Activated CD8-positive, alpha-beta memory T cell treated with anti-CD3 and anti-CD28 coated beads, Interleukin-2, amount 10 ng/mL, durations not matched to agents 7 days and 5 days (primary cell): ENCODE data around the gene SLC37A1. TPM values are rescaled to one million over a fixed set of nuclear protein-coding genes. Genes with fewer than 3 reads are reported as not detected.

ENCODE experiments used
- ATAC-seq: fragments of 150-1000 bp; cut with Tn5 transposase; one replicate; pipeline ENCODE4 v1.10.0; 2021; ENCODE audit warnings: moderate library complexity
- CTCF ChIA-PET: fragments of 350-600 bp; sonication (Branson Sonifier 250); formaldehyde crosslinking; loops from one replicate; lab custom pipeline; 2021; ENCODE audit warnings: antibody characterized with exemption; lab: Charles Lee
- DNase-seq: peaks from one replicate; pipeline ENCODE4 v3.0.0-alpha.2; 2020
- H3K27ac Mint-ChIP-seq: one replicate; pipeline ENCODE4 v1.8.0; 2021; ENCODE audit warnings: mild to moderate bottlenecking, mixed read lengths
- H3K27me3 Mint-ChIP-seq: one replicate; pipeline ENCODE4 v1.8.0; 2021; ENCODE audit warnings: mixed read lengths
- H3K36me3 Mint-ChIP-seq: one replicate; pipeline ENCODE4 v1.8.0; 2021; ENCODE audit warnings: mild to moderate bottlenecking, mixed read lengths
- H3K4me1 Mint-ChIP-seq: one replicate; pipeline ENCODE4 v1.8.0; 2021; ENCODE audit warnings: mixed read lengths
- H3K4me3 Mint-ChIP-seq: one replicate; pipeline ENCODE4 v1.8.0; 2021; ENCODE audit warnings: mild to moderate bottlenecking, moderate library complexity, mixed read lengths
- H3K9me3 Mint-ChIP-seq: one replicate; pipeline ENCODE4 v1.8.0; 2022; ENCODE audit warnings: low read depth, mixed read lengths
- total RNA-seq, 2 experiments: library from RNA; stranded (reverse); gene quantifications; one replicate each; pipeline ENCODE4 v1.2.3, GENCODE V29; 2021

The SLC37A1 gene
- total RNA-seq, 2 experiments from 2014 or later, result 14.0 to 14.8 TPM

DNA sequence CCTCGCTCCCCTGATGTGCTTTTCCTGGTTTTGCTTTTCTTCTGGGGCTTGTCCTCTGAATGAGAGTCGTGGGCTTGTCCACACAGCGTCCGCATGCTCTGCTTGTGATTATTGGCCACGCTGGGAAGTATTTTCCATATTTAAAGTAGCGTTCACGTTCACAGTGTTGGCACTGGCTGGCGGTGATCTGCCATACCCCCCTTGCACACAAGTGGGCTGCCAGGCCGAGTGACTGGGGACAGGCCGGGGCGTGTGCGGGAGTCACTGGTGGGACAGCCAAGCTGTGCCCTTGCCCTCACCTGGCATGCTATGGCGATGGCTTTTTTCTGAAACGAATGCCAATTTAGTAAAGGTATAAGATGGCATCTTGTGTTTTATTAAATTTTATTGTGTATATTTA, 32.8 kb downstream of the SLC37A1 start:
- no peaks in the 10 kb centered on the region for H3K9me3 Mint-ChIP-seq
- peaks cover 13% of the 10 kb centered on the region for H3K4me1 Mint-ChIP-seq
- H3K27ac Mint-ChIP-seq, result no peak overlapping the region
- CTCF ChIA-PET, result no interaction called here
- no peaks in the 10 kb centered on the region for H3K27me3 Mint-ChIP-seq
- ATAC-seq (no peak), DNase-seq (no peak)
- H3K4me3 Mint-ChIP-seq, result no peak overlapping the region
- H3K36me3 Mint-ChIP-seq, result peaks cover 2% of the 10 kb centered on the region

DNA sequence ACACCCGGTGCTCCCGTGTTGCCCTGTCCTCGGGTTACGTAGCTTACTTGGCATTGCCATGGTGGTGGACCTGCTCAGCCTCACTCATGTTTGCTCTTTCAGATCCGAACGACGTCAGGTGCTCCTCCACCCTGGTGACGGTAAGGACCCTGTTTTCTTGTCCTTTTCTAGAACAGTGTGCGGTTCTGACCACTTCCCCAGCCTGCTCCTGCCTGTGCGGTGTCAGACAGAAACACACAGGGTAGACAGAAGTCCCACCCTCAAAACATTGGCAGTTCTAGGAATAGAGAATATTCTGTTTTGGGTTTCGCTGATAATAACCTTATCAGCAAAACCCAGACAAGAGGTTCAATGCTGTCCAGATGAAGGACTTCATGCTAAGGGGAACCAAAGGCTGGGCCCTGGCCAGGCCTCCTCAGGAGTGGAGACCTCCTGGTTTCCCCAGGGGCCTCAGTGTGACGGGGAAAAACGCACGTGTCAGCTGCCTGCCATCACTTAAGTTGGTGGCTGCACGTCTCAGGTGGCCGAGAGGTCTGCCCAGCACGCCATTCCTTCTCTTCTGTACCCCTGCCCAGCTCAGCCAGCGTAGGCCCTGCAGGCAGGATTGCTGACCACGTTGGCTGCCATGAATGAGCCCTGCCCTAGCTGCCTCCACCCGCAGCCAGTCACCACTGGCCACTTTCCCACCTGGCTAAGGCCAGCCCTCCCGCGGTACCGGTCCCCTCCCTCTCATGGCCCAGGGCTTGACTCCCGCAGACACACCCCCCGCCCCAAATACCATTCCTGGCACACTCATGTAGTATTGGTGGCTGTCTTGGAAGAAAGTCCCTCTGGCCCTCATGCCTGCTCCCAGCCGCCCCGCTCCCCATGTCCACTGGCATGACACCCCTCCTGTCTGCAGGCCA, 33.6 kb downstream of the SLC37A1 start:
- H3K4me3 Mint-ChIP-seq, result no peak overlapping the region
- H3K4me1 Mint-ChIP-seq, result peaks cover 13% of the 10 kb centered on the region
- DNase-seq (no peak), ATAC-seq (no peak)
- no peaks in the 10 kb centered on the region for H3K9me3 Mint-ChIP-seq
- peaks cover 2% of the 10 kb centered on the region for H3K36me3 Mint-ChIP-seq
- H3K27me3 Mint-ChIP-seq, result no peaks in the 10 kb centered on the region
- no peak overlapping the region for H3K27ac Mint-ChIP-seq
- CTCF ChIA-PET, result no interaction called here

DNA sequence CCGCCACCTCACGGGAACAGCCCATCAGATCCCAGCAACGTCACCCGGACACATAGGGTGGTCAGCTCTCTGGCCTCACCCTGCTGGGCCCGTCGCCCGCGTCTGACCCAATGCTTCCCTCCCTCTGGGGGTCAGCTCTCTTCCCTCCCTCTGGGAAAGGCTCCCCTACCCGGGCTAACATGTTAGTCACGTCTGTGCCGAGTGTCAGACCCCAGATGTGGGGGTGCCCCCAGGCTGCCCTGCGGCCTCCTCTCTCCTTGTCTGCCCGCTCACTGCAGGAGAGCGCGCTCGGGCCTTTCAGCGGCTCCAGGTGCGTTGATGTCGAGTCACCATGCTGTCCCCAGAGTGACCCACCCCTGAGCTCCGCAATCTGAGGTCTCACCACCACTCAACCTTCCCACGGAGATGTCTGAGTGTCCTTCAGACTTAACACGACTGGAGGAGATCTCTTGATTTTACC, 34.3 kb downstream of the SLC37A1 start:
- H3K4me1 Mint-ChIP-seq, result peaks cover 13% of the 10 kb centered on the region
- H3K4me3 Mint-ChIP-seq, result no peak overlapping the region
- H3K9me3 Mint-ChIP-seq, result no peaks in the 10 kb centered on the region
- H3K36me3 Mint-ChIP-seq, result peaks cover 2% of the 10 kb centered on the region
- no peak for ATAC-seq
- H3K27me3 Mint-ChIP-seq, result no peaks in the 10 kb centered on the region
- no peak overlapping the region for H3K27ac Mint-ChIP-seq
- DNase-seq, result no peak
- CTCF ChIA-PET, result no interaction called here

DNA sequence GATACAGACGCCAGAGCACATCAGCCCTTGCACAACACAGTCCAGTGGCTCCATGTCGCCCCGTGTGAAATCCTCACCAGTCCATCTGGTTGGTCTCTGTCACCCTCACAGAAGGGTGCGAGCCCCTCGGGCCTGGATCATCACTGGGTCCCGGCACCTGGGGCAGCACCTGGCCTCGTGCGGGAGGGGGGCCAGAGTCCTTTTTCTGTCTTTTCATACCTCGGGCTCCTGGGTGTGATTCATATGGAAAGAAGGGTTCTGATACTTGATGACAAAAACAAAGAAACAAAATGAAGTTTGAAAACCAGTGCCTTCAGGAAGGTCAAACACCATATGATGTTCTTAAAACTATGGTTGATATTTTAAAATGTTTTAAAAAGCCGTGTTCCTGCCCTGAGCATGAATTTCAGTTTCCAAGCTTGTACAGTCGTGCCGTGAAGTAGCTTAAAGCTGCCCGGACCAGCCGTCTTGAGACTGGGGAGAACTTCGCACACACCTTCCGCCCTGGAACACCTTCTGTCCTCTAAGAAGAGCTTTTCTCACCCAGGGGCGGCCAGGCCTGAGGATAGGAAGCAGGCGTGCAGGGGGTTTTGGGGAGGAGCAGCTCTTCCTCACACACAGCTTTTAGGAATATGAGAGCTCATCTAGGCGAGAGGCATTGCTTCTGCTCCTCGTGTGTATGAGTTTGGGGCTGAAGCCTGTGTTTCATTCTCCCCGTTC, 35.2 kb downstream of the SLC37A1 start:
- ATAC-seq (no peak), DNase-seq (no peak)
- Mint-ChIP-seq H3K4me1 (peaks cover 13% of the 10 kb centered on the region), H3K9me3 (no peaks in the 10 kb centered on the region), H3K36me3 (peaks cover 2% of the 10 kb centered on the region), H3K27ac (no peak overlapping the region), H3K4me3 (no peak overlapping the region), H3K27me3 (no peaks in the 10 kb centered on the region)
- CTCF ChIA-PET, result no interaction called here

DNA sequence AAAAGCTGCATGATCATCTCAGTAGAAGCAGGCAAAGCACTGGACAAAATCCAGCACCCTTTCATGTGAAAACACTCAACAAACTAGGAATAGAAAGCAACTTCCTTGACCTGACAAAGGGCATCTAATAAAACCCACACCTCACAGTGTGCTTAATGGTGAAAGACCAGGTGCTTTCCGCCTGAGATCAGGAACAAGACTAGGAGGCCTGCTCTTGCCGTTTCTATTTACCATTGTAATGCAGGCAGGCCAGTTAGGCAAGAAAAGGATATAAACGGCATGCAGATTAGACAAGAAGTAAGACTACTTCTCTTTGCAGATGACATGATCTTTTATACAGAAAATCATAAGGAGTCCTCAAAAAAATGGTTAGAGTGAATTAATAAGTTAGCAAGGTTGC, 37.2 kb downstream of the SLC37A1 start:
- Mint-ChIP-seq H3K27me3 (no peaks in the 10 kb centered on the region), H3K27ac (no peak overlapping the region), H3K4me1 (peaks cover 8% of the 10 kb centered on the region), H3K36me3 (peaks cover 2% of the 10 kb centered on the region), H3K4me3 (no peak overlapping the region), H3K9me3 (no peaks in the 10 kb centered on the region)
- no peak for ATAC-seq
- no peak for DNase-seq
- CTCF ChIA-PET, result interaction anchor here (0.9 kb wide), 1 partner anchor 11 kb away, joined by 3 read pairs; no protein-coding TSS in a partner anchor

DNA sequence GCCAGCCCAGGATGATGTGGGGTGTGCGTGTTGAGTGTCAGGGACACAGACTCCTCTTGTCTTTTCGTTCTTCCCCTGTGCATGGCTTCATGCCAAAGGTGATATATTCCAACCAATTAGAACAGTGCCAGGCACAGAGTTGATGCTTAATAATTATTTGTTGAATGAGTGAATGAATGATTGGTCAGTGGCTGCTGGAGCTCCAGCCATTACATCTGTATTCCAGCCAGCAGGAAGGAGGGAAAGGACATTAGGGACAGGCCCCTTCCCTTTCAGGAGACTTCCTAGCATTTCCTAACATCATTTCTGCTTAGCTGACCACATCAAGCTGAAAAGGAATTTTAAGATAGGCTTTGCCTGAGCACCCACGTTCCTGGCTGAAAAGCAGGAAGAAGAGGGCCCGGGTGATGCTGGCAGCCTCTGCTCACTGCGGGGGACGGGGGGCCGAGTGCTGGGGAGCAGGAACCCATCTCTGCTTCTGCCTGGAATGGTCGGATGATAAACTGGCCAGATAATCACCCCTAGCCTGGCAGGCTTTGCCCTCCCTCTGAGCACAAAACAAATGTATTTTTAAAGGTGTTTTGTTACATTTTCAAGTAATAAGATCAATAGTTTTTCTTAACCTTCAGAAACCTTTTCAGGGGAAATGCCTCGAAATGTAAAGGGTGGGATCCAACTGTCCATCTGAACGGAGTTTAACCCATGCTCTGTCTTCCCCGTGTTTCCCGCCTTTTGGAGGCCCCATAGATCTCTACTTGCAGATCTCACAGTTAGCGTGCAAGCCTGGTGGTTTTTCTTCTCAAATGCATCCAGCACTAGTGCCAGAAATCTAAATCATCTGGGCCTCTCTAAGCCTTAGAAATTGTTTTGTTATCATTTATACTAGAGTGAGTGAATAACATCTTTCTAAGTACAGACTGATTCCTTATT, 39.0 kb downstream of the SLC37A1 start:
- ATAC-seq (no peak), DNase-seq (no peak)
- Mint-ChIP-seq H3K4me1 (peaks cover 8% of the 10 kb centered on the region), H3K9me3 (no peaks in the 10 kb centered on the region), H3K36me3 (peaks cover 2% of the 10 kb centered on the region), H3K27me3 (no peaks in the 10 kb centered on the region), H3K4me3 (no peak overlapping the region), H3K27ac (no peak overlapping the region)
- CTCF ChIA-PET, result no interaction called here

DNA sequence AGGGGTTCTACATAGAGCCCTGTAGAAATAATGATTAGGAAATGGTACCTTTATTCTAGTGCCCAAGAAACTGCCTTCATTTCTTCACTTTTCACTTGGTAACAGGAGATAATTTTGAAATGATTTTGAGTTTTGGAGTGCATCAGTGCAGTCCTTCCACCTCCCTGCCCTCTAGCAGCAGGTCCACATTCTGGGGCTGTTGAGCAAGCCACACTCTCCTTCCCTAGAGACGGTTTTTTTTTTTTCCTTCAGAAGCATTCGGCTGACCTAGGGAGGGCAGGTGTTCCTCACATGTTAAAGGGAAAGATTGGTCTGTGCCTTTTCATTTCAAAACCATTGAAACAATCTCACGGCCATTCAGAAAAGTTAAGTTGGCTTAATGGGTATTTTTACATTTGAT, 39.8 kb downstream of the SLC37A1 start:
- ATAC-seq, result no peak
- CTCF ChIA-PET, result no interaction called here
- Mint-ChIP-seq H3K27me3 (no peaks in the 10 kb centered on the region), H3K4me1 (peaks cover 6% of the 10 kb centered on the region), H3K36me3 (peaks cover 1% of the 10 kb centered on the region), H3K9me3 (no peaks in the 10 kb centered on the region), H3K27ac (no peak overlapping the region), H3K4me3 (no peak overlapping the region)
- DNase-seq, result no peak

DNA sequence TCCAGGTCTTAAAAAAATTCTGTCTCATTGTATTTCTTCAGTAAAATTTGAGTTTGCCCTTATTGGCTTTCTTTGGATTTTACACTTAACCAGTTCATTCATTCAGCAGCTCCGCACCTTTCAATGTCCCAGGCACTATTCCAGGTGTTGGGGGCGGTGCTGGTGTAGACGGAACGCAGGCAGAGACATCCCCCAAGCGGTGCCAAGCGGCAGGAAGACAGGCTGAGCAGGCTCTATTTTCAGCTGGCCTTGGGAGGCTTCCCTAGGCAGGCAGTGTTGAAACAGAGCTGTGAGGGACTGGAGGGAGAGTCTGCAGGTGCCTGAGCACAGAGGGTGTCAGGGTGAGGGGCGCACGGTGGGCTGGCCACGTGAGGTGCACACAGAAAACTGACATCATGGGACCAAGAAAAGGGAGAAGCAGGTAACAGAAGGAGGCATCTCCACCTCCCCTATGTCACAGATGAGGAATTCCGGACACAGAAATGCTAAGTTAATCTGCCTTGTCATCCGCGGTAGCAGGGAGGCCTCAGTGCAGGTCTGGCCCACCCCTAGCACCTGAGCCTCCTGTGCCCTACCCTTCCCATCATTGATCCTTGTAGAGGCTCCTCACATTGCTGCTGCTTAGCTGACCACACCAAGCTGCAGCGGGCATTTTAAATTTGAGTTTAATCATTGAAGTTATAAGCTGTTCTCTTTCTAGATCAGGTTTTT, 40.8 kb downstream of the SLC37A1 start:
- no peaks in the 10 kb centered on the region for H3K4me1 Mint-ChIP-seq
- H3K4me3 Mint-ChIP-seq, result no peak overlapping the region
- no peaks in the 10 kb centered on the region for H3K36me3 Mint-ChIP-seq
- no peaks in the 10 kb centered on the region for H3K9me3 Mint-ChIP-seq
- no peak overlapping the region for H3K27ac Mint-ChIP-seq
- CTCF ChIA-PET, result no interaction called here
- H3K27me3 Mint-ChIP-seq, result no peaks in the 10 kb centered on the region
- DNase-seq (no peak), ATAC-seq (no peak)

DNA sequence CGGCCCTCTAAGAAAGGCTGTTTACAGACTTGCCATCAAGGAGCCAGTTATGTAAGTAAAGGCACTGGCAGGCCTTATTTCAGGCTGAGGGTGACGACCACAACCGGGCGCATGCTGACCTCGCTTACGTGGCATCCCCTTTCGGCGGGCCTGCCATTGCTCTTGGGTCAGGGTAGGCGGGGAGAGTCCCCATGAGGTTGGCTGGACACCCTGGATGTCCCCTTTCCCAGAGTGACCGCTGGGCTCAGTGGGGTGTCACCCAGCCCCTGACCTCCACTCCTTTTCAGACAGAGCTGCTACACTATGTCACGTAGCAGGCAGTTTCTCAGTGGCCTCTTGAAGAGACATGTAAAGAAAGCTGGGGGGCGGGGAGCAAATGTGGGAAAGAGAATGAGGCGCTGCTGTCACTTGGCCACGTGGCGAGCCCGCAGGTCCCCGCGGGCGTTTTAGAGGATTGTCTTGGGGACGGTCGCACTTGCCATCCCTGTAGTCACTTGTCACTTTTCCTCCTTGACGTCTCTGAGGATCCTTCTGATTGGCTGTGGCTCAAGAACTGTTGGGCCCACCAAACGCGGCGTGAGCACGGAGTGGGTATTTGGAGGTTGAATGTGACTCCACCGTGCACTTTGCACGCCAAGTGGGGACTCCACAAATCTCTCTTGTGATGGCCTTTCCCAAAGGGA, 42.2 kb downstream of the SLC37A1 start:
- H3K27me3 Mint-ChIP-seq, result no peaks in the 10 kb centered on the region
- ATAC-seq, result no peak
- no peak for DNase-seq
- no peaks in the 10 kb centered on the region for H3K4me1 Mint-ChIP-seq
- H3K4me3 Mint-ChIP-seq, result no peak overlapping the region
- no peak overlapping the region for H3K27ac Mint-ChIP-seq
- no peaks in the 10 kb centered on the region for H3K9me3 Mint-ChIP-seq
- CTCF ChIA-PET, result no interaction called here
- no peaks in the 10 kb centered on the region for H3K36me3 Mint-ChIP-seq

DNA sequence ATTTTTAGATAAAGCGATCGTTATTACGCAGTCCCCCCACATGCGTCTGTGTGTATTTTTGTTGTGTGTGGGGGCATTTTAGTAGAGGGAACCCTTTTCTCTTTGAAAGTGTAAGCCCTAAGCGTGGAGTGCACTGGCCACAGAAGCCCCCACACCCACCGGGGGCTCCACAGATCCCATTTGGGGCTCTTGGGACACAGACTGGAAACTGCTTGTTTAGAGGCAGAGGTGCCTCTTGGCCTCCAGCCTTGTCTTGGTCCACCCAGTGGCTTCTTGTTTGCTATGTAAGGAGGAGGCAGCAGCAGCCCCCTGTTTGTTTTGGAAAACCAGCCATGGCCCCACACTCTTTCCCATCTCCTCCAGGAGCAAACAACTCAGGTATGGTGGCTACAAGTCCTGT, 42.8 kb downstream of the SLC37A1 start:
- Mint-ChIP-seq H3K4me1 (no peaks in the 10 kb centered on the region), H3K9me3 (no peaks in the 10 kb centered on the region), H3K4me3 (no peak overlapping the region), H3K36me3 (no peaks in the 10 kb centered on the region), H3K27me3 (no peaks in the 10 kb centered on the region), H3K27ac (no peak overlapping the region)
- ATAC-seq, result no peak
- DNase-seq, result no peak
- CTCF ChIA-PET, result no interaction called here

DNA sequence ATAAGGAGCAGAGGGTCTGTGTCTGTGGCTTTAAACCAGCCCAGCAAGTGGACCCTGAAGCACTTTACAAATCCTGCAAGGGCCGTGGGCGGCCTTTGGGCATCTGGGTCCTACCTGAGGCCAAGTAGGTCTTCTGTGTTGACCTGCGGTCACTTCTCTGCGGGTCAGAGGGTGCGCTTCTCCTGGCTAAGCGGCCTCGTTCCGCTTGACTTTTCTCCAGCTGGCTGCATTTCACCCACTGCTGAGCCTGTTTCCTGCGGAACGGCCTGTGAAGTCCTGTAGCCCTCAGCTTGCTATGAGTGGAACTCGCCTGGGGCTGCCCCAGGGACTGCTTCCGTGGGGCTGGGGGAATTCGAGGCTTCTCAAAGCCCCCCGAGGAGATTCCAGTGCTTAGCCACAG, 43.3 kb downstream of the SLC37A1 start:
- H3K4me3 Mint-ChIP-seq, result no peak overlapping the region
- peaks cover under 1% of the 10 kb centered on the region for H3K4me1 Mint-ChIP-seq
- no peak for ATAC-seq
- no peaks in the 10 kb centered on the region for H3K27me3 Mint-ChIP-seq
- CTCF ChIA-PET, result no interaction called here
- no peaks in the 10 kb centered on the region for H3K36me3 Mint-ChIP-seq
- no peaks in the 10 kb centered on the region for H3K9me3 Mint-ChIP-seq
- no peak overlapping the region for H3K27ac Mint-ChIP-seq
- DNase-seq, result no peak

DNA sequence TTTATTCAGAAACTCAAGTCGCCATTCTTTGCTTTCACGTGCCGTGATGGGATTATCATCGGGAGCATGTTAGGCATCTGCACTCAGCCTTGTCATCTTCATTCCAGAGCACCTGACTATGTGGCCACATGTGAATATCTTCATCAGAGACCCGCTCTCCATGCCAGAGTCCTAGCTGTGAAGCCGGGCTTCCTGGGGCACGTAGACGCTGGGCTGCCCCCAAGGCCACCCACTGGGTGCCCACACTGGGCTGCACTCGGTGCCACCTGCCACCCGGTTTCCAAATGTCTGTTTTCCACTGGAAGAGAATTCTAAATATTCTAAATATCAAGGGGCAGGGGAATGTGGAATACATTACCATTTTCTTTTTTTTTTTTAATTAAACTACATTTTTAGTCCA, 43.8 kb downstream of the SLC37A1 start:
- no peaks in the 10 kb centered on the region for H3K36me3 Mint-ChIP-seq
- H3K27ac Mint-ChIP-seq, result no peak overlapping the region

More for the DNA sequence above, 43.8 kb downstream of the SLC37A1 start:
- CTCF ChIA-PET, result no interaction called here
- H3K27me3 Mint-ChIP-seq, result no peaks in the 10 kb centered on the region
- no peak overlapping the region for H3K4me3 Mint-ChIP-seq
- peaks cover 2% of the 10 kb centered on the region for H3K4me1 Mint-ChIP-seq
- no peaks in the 10 kb centered on the region for H3K9me3 Mint-ChIP-seq
- no peak for ATAC-seq
- no peak for DNase-seq
